LNCaP clone FGC (cell line): ENCODE data around the gene XRCC4.

Experiments
- DNase-seq: peaks from one replicate; pipeline ENCODE4 v3.0.0-alpha.2; 2011; ENCODE audit warnings: low read depth
- H3K4me3 ChIP-seq: 2 replicates; pipeline ENCODE4 v1.5.1; 2011; ENCODE audit warnings: mild to moderate bottlenecking, low read depth, low read length, control low read depth
- TF ChIP-seq, protein P1 (sequence below): IDR thresholded peaks from 2 replicates; pipeline ENCODE4 v1.5.1; 2012; ENCODE audit warnings: mild to moderate bottlenecking; ENCODE audit not compliant: control insufficient read depth, insufficient read depth; ENCODE audit errors: extremely low read depth

XRCC4 gene

DNA sequence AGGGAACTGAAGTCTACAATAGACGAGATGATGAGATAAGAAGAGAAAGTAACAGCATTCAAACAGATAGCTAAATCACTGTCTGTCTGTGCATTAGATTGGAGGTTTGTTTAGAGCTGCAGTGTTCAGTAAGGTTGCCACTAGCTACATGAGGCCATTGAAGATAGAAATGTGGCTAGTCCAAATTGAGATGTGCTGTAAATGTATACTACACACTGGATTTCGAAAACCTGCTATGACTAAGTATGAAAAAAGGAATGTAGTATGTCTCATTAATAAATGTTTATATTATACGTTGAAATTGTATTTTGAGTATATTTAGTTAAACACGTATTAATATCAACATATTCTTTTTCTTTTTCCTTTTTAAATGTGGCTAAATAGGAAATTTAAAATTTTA lies 142.1 kb downstream of the XRCC4 start:
- no peak overlapping the region for H3K4me3 ChIP-seq
- TF ChIP-seq, protein P1, sequence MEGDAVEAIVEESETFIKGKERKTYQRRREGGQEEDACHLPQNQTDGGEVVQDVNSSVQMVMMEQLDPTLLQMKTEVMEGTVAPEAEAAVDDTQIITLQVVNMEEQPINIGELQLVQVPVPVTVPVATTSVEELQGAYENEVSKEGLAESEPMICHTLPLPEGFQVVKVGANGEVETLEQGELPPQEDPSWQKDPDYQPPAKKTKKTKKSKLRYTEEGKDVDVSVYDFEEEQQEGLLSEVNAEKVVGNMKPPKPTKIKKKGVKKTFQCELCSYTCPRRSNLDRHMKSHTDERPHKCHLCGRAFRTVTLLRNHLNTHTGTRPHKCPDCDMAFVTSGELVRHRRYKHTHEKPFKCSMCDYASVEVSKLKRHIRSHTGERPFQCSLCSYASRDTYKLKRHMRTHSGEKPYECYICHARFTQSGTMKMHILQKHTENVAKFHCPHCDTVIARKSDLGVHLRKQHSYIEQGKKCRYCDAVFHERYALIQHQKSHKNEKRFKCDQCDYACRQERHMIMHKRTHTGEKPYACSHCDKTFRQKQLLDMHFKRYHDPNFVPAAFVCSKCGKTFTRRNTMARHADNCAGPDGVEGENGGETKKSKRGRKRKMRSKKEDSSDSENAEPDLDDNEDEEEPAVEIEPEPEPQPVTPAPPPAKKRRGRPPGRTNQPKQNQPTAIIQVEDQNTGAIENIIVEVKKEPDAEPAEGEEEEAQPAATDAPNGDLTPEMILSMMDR = no peak
- no peak for DNase-seq

DNA sequence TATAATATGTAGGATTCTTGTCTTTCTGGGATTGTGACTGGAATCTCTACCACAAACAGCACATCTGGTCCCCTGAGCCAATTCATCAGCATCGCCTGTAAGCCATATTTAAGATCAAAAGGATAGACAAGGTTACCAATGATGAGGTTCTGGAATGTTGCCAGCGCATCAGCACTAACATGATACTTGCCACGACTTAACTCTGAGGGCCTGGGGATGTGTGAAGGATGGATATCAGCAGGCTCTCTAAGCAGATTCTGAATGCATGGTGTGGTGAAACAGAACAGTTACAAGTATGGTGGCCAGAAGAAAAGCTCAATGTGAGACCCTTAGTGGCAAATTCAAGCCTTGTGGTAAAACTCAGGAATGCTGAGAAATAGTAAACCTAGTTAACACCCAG lies 143.0 kb downstream of the XRCC4 start:
- TF ChIP-seq, protein P1 = no peak
- no peak overlapping the region for H3K4me3 ChIP-seq
- DNase-seq = no peak

DNA sequence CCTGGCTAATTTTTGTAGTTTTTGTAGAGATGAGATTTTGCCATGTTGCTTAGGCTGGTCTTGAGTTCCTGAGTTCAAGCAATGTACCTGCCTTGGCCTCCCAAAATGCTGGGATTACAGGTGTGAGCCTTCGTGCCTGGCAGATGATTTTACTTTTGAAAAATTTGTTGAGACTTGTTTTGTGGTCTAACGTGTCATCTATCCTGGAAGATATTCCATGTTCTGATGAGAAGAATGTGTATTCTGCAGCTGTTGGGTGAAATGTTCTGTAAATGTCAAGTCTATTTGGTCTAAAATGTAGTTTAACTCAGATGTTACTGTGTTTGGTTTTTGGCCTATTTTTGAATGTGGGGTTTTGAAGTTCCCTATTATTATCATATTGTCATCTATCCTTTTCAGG lies 145.6 kb downstream of the XRCC4 start:
- TF ChIP-seq, protein P1 = no peak
- no peak overlapping the region for H3K4me3 ChIP-seq
- no peak for DNase-seq

DNA sequence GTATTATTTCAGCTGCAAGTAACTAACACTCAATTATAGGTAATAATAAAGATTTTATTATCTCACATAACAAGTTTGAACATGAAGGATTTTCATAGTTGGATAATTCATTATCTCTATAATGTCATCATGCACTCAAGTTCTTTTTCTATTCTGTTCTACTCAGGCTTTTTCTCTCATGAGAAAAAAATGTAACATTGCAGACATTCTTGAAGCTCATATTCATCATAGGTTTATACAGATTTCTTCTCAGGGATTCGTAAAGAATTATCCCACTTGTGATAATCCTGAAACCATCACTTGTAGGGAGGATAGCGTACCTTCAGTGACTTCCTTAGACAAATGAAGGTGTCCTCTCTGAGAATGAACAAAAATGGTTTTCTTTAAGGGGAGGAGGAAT lies 150.3 kb downstream of the XRCC4 start:
- no peak overlapping the region for H3K4me3 ChIP-seq
- TF ChIP-seq, protein P1 = no peak
- no peak for DNase-seq

DNA sequence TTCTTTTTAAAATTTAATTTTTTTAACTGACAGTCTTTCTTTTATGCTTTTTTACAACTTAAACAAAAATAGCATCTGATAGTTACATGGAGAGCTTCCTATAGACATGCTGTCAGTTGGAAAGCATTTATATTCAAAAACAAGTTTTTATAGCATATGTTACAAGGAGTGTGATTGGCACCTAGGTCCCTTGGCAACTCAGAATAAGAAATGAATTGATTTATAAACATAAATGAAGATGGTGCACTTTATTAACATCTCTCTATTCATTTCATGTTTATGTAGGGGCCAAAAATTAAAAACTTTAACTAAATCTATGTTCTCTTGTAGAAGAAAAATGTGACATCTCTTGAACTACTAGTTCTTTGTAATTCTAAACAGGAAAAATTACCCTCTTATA lies 153.2 kb downstream of the XRCC4 start:
- H3K4me3 ChIP-seq = no peak overlapping the region
- TF ChIP-seq, protein P1 = no peak
- DNase-seq = no peak

DNA sequence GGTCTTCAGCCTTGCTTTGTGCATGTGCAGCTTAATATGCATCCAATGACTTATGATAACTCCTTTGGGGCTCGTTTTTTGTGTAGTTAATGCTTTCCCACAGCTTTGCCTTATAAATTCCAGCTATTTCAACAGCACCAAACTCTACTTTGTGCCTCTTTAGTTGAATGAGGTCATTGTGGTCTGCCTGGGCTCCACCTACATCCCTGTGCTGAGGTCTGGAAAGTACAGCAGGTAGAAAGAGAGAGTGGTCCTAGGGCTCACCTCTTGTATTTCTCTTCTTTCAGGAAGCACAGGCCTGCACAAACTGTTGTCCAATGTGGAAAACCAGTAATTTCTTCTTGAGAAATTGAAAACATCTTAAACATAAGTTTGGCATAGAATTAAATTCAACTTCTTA lies 167.2 kb downstream of the XRCC4 start:
- no peak for DNase-seq
- TF ChIP-seq, protein P1 = no peak
- H3K4me3 ChIP-seq = no peak overlapping the region

DNA sequence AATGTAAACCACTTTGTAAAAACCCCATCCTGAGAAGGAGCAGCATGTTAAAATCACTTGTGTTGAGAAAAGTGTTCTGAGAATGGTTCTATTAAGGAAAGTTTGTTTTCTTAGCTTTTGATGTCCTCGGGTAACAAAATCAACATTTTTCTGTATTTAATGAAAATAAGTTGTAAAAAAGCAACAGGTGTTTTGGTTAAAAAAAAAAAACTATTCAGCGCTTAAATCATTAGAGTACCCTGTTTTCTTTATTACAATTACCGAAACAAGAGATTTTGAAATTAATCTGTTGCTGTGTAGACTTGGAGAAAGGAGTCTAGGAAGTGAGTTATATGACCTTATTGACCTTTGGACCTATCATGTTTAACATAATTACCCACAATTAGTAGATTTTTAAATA lies 167.7 kb downstream of the XRCC4 start:
- TF ChIP-seq, protein P1 = no peak
- H3K4me3 ChIP-seq = no peak overlapping the region
- DNase-seq = no peak
